ENCODE results near the gene AOAH.

GRCh38 chr7:36670585-36671431, 53.5 kb downstream of the AOAH start:
- peak; percentile 57 to 93 (median 83) for TF ChIP-seq CTCF (IDR thresholded peaks at IDR 0.05)
- TF ChIP-seq POLR2A (IDR thresholded peaks at IDR 0.05) = no peak

All from esophagus squamous epithelium (tissue), 4 donors.